Stimulated activated CD4-positive, alpha-beta T cell treated with anti-CD3 and anti-CD28 coated beads, TNF-alpha, amount 100 ng/mL, for 1 hour (primary cell): Measurements from ENCODE around the gene NMRK2.
A peak's percentile ranks its signal among the peaks of the same experiment; 100 is the strongest.
"Not testable (repeated sequence)": the region's sequence is repeated elsewhere in the genome, so short reads cannot be mapped to it uniquely, and the experiment has no call there.

Source experiments
- DNase-seq, 3 donors: peaks; one replicate each; pipeline ENCODE4 v3.0.0-alpha.2; 2020; ENCODE audit warnings: low read depth in 3 of 3, low spot score in 1 of 3

Gene NMRK2

GRCh38 chr19:3964256-3965194, 31.7 kb downstream of the NMRK2 start:
- DNase-seq: no peak

GRCh38 chr19:3966051-3967017, 33.5 kb downstream of the NMRK2 start:
- no peak for DNase-seq

- DNase-seq: not testable (repeated sequence)
These were observed 35.1 kb downstream of the NMRK2 start for GRCh38 chr19:3967983-3968382.

- DNase-seq: no peak
These were observed 35.9 kb downstream of the NMRK2 start for GRCh38 chr19:3968556-3969434.

- no peak for DNase-seq
These were observed 36.8 kb downstream of the NMRK2 start for GRCh38 chr19:3969435-3970312.

DNA sequence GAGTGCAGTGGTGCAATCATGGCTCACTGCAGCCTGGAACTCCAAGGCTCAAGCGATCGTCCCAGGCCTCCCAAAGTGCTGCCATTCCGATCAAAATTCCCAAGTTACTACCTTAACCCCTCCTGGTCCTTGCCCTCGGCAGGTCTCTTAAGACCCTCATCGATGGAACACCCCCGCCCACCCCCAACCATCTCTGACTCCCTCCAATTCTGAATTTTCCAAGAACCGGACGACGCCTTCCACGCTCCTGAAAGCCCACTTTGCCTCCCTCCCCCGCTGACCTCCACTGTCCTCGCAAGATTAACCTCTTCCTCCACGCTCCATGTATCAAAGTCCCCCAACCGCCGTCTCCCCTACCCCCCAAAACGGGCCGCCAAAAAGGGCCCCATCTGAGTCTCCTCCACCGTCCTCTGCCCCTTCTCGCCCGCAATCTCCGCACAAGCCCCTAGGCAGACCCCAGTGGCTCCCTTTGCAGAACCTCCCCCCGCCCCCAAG, 37.5 kb downstream of the NMRK2 start:
- DNase-seq: no peak

GRCh38 chr19:3970808-3971598, 38.1 kb downstream of the NMRK2 start, which contains the start of gene DAPK3:
Gene DAPK3 (minus strand): TSS chr19:3971099. CDS start chr19:3969735, 1,364 bp downstream.
- DNase-seq: peak; percentile 72 to 86 (median 81)

- DNase-seq: no peak
These were observed 42.3 kb downstream of the NMRK2 start for GRCh38 chr19:3975144-3975543.

DNA sequence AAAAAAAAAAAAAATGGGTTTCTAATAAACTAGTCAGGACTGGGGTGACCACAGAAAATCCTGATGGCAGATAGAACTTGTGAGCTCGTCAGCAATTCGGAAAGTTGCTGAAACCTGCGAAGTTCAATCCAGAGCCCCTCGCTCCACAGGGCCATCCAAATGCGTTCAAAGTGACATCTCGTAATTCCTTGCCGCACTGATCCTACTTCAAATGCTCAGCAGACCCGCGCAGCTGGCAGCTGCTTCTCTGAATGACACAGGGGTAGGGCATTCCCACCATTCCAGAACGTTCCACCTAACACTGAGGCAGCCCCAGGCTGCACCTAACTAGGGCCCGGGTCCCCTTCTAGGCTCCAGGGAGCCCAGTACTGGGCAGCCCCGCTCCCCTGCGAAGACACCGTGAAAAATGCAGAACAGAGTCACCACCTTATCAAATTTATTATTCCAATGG, 42.8 kb downstream of the NMRK2 start:
- DNase-seq: no peak

DNA sequence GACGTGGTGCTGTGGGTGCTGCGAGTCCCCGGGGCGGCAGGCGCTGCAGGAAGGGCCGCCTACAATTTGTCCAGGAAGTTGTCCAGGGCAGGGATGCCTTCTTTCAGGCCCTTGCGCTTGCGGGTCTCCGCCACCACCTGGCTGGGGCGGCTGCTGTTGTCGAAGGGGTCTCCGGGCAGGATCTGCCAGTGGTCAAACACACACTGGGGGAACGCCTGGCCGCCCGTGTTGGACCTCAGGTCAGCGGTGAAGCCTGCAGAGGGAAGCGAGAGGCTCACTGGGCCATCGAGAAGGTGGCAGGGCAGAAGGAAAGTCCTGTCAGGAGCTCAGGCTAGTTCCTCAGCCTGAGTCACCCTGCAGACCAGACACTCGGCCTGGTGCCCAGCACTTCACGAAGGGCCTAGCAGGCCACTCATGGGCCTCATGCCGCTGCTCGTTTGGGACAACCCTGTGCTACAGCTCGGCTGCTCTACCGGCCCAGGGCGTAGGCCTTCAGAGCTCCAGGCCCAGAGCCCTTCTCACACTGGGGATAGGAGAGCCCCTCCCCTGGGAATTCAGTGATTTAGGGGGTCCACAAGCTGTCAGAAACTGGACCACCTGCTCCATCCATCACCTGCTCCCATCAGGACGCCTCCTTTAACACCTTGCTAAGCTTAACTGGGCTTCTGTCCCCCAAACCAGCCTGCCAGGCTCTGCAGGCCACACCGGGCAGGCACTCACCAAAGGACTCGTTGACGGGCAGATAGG, 43.8 kb downstream of the NMRK2 start:
- DNase-seq: no peak

DNA sequence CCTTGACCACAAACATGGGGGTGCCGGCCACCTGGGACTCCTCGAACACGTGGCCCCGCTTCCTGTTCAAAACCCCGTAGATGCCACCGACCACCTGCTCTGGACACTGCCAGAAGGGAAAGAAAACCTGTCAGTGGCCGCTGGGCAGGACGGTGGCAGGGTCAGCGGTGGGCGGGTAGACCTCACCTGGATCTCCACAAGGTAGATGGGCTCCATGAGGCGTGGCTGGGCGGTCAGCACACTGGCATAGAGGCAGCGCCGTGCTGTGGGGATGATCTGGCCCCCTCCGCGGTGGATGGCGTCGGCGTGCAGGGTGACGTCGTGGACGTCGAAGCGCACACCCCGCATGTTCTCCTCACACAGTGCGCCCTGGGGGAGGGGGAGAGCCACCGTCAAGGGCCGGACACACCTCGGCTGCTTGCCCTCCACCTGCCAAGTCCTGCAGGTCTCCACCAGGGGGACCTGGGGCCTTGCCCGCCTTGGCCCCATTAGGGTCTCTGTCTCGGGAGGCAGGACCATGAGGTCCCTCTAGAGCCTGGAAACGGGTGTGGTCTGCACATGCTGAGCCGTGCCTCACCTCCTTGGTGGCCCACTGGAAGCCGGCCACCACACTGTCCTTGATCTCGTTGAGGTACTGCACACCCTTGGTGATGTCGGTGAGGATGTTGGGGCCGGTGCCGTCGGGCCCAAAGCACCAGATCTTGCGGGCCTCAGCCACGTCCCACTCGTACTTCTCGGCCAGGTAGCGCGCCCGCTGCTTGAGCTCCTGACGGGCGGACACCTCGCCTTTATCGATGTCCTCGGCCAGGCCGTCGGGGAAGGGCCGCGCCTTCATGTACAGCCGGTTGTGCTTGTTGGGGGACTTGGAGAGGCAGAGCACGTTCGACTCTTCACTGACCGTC, 44.6 kb downstream of the NMRK2 start:
- DNase-seq: no peak

DNA sequence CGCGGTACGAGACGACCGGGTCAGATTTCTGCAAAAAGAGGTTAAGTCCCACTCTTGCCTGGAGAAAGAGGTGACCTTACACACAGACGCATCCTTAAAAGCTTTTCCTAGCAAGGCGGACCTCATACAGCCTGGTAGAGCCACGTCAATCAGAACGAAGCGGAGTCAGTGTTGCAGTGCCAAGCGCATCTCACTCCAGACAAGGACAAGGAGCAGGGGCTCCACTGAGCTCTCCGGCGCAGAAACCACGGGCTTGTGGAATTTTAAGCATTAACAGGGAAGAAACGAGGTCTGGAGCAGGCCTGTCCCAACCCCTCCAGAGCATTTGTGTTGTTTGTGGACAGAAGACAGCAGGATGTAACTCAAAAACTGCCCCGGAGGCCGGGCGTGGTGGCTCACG, 45.3 kb downstream of the NMRK2 start:
- DNase-seq: no peak

DNA sequence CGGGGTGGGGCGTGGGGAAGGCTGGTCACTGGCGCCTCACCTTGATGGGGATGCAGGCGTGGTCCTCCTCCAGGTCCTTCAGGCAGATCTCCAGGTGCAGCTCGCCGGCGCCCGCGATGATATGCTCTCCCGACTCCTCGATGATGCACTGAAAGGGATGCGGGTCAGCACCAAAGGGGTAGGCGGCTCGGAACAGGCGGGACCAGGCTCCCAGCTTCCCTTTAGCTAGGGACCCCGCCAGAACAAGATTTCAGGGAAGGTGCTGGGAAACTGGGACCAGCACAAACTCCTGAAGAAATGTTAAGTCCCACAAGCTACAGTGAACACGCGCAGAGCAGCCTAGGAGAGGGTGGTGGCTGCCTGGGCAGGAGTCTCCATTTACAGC, 46.4 kb downstream of the NMRK2 start:
- no peak for DNase-seq

GRCh38 chr19:3979674-3980352, 46.9 kb downstream of the NMRK2 start:
- DNase-seq: no peak

- no peak for DNase-seq
These were observed 47.7 kb downstream of the NMRK2 start for GRCh38 chr19:3980353-3981251.
